Dedifferentiated amniotic fluid mesenchymal stem cell (primary cell): ENCODE measurements around the gene CDIPT.
A peak's percentile ranks its signal among the peaks of the same experiment; 100 is the strongest.
"Not testable (repeated sequence)": the region's sequence is repeated elsewhere in the genome, so short reads cannot be mapped to it uniquely, and the experiment has no call there.

ENCODE experiments used
- DNase-seq: peaks from one replicate; pipeline ENCODE4 v3.0.0-alpha.2; 2016; ENCODE audit errors: extremely low spot score

The CDIPT gene

GRCh38 chr16:29860218-29860617, 2.8 kb downstream of the CDIPT start:
- no peak for DNase-seq

GRCh38 chr16:29858974-29859373, 4.1 kb downstream of the CDIPT start:
- DNase-seq, result no peak

- no peak for DNase-seq
These were observed 4.7 kb downstream of the CDIPT start for GRCh38 chr16:29858149-29858849.

GRCh38 chr16:29857133-29857760, 5.8 kb downstream of the CDIPT start:
- peak; percentile 26 for DNase-seq

- DNase-seq, result no peak
These were observed 8.4 kb downstream of the CDIPT start for GRCh38 chr16:29854520-29855100.

- DNase-seq, result no peak
These were observed 10.4 kb downstream of the CDIPT start for GRCh38 chr16:29852654-29853053.

GRCh38 chr16:29850998-29851397, 12.0 kb downstream of the CDIPT start:
- DNase-seq, result no peak

- DNase-seq, result no peak
These were observed 13.5 kb downstream of the CDIPT start for GRCh38 chr16:29849505-29849904.

GRCh38 chr16:29848420-29849297, 14.4 kb downstream of the CDIPT start:
- peak; percentile 31 for DNase-seq

GRCh38 chr16:29845656-29846055, 17.4 kb downstream of the CDIPT start:
- no peak for DNase-seq

- DNase-seq, result no peak
These were observed 18.3 kb downstream of the CDIPT start for GRCh38 chr16:29844575-29845331.

- DNase-seq, result no peak
These were observed 19.1 kb downstream of the CDIPT start for GRCh38 chr16:29843931-29844330.

- DNase-seq, result no peak
These were observed 20.2 kb downstream of the CDIPT start for GRCh38 chr16:29842732-29843346.

GRCh38 chr16:29841631-29842030, 21.4 kb downstream of the CDIPT start:
- no peak for DNase-seq

GRCh38 chr16:29840240-29840639, 22.8 kb downstream of the CDIPT start:
- no peak for DNase-seq

- DNase-seq, result no peak
These were observed 23.2 kb downstream of the CDIPT start for GRCh38 chr16:29839822-29840221.

GRCh38 chr16:29837841-29838240, 25.2 kb downstream of the CDIPT start:
- no peak for DNase-seq

GRCh38 chr16:29836623-29837022, 26.4 kb downstream of the CDIPT start:
- DNase-seq, result no peak

GRCh38 chr16:29835926-29836325, 27.1 kb downstream of the CDIPT start:
- DNase-seq, result no peak

- no peak for DNase-seq
These were observed 28.9 kb downstream of the CDIPT start for GRCh38 chr16:29834079-29834478.

- not testable (repeated sequence) for DNase-seq
These were observed 29.8 kb downstream of the CDIPT start for GRCh38 chr16:29833219-29833618.
